NB4 (cell line): ENCODE data around the gene DNAJC22.
A peak's percentile ranks its signal among the peaks of the same experiment; 100 is the strongest.

Source experiments
- DNase-seq: peaks from one replicate; pipeline ENCODE4 v3.0.0; 2010; ENCODE audit warnings: low read depth
- H3K4me3 ChIP-seq: one replicate; pipeline ENCODE4 v1.5.1; 2011; ENCODE audit warnings: mild to moderate bottlenecking, low read depth, low read length, moderate library complexity
- MYC ChIP-seq: IDR thresholded peaks from 2 replicates; pipeline ENCODE4 v1.6.1; 2011; ENCODE audit warnings: low read depth, low read length
- POLR2A ChIP-seq: IDR thresholded peaks from 2 replicates; pipeline ENCODE4 v1.6.1; 2011; ENCODE audit warnings: mild to moderate bottlenecking; ENCODE audit not compliant: insufficient read length; ENCODE audit errors: extremely low read depth
- TF ChIP-seq, protein P1 (sequence below): IDR thresholded peaks from 2 replicates; pipeline ENCODE4 v1.6.1; 2011; ENCODE audit warnings: low read depth, low read length
- TF ChIP-seq, protein P2 (sequence below): IDR thresholded peaks from one replicate; pipeline ENCODE4 v1.5.1; 2012; ENCODE audit warnings: low read depth, low read length

DNAJC22 gene

DNA sequence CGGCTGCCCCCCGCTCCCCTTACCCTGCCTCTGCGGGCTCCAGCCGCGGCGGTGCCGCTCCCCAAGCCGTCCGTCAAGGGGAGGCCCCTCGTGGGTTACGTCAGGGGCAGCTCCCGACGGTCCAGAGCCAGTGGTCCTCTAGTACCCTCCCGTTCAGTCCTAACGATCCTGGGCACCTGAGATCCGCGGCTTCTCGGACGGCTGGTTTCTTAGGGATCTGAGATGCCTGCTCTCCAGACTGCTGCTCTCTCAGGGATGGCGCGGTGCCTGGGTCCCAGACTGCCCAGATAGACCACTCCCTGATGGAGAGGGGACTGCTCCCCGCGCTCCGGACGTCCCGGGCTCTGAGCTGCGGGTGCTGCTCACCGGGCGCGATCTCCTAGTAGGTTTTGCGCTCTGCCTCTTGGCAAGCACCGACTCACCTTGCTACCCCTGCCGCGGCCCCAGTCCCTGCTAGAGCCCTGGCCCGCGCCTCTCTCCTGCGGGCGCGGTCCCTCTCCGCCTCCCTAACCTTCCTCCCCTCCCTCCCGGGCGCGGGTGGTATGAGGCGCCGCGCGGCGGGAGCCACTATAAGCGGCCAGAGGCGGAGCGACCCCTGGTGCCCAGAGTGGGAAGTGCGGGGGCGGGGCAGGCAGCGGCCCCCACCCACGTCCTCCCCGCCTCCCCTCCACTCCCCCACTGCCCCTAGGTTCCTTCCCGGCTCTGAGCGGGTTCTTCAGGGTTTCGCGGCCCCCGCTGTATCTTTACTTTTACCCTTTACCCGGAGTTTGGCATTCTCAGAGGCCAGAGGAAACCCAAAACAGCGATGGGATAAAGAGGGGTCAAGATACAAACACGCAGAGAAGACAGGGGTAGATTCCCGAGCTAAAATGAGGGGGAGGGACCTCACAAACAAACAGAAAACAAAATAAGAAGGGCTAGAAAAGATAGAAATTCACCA lies 9.8 kb upstream of the DNAJC22 start, which contains the start of gene C1QL4:
Gene C1QL4 (minus strand): TSS at position 544 of the 940 bp plus-strand sequence. CDS start 711 bp downstream, outside the sequence.
- peak within 1 kb of the TSS; percentile 4 for H3K4me3 ChIP-seq
- TF ChIP-seq MYC (no peak), POLR2A (no peak)
- TF ChIP-seq, protein P1, sequence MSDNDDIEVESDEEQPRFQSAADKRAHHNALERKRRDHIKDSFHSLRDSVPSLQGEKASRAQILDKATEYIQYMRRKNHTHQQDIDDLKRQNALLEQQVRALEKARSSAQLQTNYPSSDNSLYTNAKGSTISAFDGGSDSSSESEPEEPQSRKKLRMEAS: no peak
- TF ChIP-seq, protein P2, sequence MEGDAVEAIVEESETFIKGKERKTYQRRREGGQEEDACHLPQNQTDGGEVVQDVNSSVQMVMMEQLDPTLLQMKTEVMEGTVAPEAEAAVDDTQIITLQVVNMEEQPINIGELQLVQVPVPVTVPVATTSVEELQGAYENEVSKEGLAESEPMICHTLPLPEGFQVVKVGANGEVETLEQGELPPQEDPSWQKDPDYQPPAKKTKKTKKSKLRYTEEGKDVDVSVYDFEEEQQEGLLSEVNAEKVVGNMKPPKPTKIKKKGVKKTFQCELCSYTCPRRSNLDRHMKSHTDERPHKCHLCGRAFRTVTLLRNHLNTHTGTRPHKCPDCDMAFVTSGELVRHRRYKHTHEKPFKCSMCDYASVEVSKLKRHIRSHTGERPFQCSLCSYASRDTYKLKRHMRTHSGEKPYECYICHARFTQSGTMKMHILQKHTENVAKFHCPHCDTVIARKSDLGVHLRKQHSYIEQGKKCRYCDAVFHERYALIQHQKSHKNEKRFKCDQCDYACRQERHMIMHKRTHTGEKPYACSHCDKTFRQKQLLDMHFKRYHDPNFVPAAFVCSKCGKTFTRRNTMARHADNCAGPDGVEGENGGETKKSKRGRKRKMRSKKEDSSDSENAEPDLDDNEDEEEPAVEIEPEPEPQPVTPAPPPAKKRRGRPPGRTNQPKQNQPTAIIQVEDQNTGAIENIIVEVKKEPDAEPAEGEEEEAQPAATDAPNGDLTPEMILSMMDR: peak; percentile 86
- peak; percentile 86 for DNase-seq

DNA sequence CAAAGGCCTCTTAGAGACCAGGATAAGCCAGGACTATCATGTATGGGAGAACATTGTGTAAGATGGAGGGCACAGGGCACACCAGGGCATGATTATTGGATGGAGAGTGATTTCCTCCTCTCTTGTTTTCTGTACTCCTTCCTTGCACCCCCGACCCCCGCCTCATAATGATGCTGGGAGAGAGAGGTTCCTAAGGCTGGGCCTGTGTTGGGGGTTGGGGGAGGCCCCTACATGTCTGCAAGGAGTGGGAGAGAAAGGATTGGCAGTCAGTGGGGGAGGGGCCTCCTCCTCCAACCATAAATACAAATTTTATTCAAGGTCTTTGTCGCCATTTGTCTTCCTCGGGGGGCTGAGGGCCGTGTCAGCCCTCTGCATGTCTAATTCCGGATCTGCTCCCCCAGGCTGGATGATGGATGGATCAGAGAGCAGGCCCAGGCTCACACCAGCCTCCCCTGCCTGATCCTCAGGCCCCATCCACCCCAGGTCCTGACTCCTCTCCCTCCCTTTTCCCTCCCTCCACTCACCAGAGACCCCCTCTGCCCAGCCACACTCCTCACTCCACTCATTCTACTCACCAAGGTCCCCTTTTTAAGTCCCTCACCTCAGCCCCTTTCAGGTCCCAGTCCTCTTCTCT lies 7.7 kb upstream of the DNAJC22 start:
- TF ChIP-seq POLR2A (no peak), MYC (no peak)
- TF ChIP-seq, protein P1: no peak
- TF ChIP-seq, protein P2: no peak
- no peak for DNase-seq
- no peak overlapping the region for H3K4me3 ChIP-seq

DNA sequence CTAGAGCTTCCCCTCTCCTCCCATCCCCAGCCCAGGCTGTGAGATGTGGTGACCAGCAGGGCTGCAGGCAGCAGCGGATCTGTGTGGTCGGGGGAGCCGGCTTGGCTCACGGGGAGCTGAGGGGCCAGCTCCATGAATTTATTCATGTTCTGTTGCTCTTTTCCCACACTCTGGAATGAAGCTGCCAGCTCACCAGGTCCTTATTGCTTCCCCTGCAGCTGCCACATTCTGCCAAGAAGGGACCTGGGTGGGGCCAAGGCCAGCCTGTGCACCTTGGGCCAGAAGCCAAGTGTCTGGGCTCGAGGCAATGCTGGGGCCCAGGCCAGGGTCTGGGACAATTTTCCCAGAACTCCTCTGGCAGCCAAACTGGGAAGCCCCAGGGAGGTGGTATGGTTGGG lies 7.2 kb upstream of the DNAJC22 start:
- no peak for TF ChIP-seq MYC
- TF ChIP-seq POLR2A: no peak
- no peak for DNase-seq
- H3K4me3 ChIP-seq: no peak overlapping the region

DNA sequence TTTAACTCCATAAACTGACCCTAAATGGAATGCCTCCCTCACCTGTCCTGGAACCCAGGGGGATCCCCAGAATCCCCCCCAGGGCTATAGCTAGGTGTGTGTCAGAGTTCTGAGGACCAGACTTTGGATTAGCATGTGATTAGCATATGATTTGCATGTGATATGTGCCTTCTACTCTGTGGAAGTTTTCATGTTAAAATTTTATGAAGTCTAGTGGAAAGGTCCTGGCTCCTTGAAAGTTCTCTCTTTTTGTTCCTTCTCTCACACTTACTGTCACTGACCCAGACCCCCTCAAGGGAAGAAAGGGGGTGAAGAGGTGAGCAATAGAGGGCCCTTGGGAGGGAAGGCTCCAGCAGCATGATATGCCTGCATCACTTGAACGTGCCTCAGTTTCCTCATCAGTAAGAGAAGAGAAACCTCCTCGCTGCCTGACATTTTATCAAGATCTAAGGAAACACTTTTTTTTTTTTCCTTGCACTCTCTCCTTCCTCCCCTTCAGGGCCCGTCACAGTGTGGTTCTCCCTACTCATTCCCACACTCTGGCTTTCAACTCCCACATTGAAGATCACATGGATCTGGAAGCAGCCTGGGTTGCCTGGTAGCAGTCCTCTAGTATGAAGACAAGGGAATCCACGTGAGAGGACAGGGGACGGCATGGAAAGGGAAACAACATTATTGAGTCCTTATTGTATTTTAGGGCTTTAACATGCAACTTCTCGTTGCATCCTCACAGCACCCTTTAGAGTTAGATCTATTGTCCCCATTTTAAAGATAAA lies 6.4 kb upstream of the DNAJC22 start:
- no peak overlapping the region for H3K4me3 ChIP-seq
- DNase-seq: no peak
- TF ChIP-seq MYC (no peak), POLR2A (no peak)
- TF ChIP-seq, protein P2: no peak
- TF ChIP-seq, protein P1: no peak

DNA sequence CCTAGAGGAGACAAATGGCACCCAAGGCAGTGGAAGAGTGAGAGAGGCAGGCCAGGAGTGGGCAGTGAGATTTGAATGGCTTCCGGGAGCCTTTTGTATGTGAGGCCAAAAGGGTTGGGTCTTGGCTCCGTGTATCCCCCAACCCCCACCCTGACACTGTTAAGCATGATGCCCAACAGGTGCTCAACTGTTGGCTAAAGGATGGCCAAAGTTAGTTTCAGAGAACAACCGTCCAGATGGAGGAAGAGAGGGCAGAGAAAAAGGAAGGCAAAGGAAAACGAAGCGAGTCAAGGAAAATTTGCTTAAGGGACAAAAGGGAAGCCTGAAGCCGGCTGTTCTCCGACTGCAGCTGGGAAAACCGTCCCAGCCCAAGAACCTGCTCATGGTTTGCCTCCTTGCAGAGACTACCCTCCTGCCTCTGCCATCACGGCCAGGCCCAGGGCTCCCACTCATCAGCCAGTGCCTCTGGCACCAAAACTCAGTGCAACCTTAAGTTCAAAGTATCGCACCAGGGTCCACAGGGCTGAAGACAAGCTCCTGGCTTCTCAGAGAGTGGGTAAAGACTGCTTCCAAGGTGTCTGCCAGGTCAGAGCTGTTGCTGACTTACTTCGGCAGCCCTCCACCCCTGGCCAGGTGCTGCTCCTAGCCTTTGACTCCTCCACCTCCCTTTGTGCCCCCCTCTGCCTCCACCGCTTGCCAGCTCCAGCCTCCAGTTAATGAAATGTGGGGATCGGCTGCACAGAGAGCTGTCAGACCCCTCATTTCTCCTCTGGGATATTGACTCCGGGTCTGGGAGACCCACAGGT lies 5.5 kb upstream of the DNAJC22 start:
- no peak for DNase-seq
- TF ChIP-seq MYC: no peak
- TF ChIP-seq, protein P1: no peak
- TF ChIP-seq POLR2A: no peak
- TF ChIP-seq, protein P2: no peak
- no peak overlapping the region for H3K4me3 ChIP-seq
